Stimulated activated CD4-positive, alpha-beta T cell treated with anti-CD3 and anti-CD28 coated beads, Interleukin-12 subunit alpha, Interleukin-12 subunit beta, amount 100 ng/mL, for 48 hours (primary cell): ENCODE results near the gene FHOD3.
"Not testable (repeated sequence)": the region's sequence is repeated elsewhere in the genome, so short reads cannot be mapped to it uniquely, and the experiment has no call there.

ENCODE experiments used
- DNase-seq, 3 donors: peaks; one replicate each; pipeline ENCODE4 v3.0.0-alpha.2; 2020; ENCODE audit warnings: low read depth in 2 of 3, low spot score in 1 of 3

Gene FHOD3

GRCh38 chr18:36688020-36688965, 390.8 kb downstream of the FHOD3 start:
- DNase-seq, result peak; percentile 23 to 43 (median 25)

DNA sequence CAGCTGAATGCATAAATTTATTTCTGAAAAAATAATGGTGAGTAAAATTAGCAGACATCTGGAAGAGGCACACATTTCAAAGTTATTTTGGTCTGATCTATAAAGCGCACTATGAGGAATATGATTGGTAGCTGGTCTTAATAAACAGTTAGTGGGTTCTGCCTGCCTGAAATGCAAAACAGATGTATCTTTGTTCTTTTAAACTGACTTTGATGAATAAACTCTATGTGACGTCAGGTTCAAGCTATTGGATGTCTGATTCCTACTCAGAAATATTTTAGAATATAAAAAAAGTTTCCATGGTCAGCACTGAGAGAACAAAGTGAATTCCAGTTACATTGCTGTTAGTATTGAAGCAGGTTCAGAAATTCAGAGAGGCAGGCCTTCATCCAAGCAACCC, 394.9 kb downstream of the FHOD3 start:
- no peak for DNase-seq

- DNase-seq, result no peak
Observed at GRCh38 chr18:36692921-36693332, 395.4 kb downstream of the FHOD3 start.

DNA sequence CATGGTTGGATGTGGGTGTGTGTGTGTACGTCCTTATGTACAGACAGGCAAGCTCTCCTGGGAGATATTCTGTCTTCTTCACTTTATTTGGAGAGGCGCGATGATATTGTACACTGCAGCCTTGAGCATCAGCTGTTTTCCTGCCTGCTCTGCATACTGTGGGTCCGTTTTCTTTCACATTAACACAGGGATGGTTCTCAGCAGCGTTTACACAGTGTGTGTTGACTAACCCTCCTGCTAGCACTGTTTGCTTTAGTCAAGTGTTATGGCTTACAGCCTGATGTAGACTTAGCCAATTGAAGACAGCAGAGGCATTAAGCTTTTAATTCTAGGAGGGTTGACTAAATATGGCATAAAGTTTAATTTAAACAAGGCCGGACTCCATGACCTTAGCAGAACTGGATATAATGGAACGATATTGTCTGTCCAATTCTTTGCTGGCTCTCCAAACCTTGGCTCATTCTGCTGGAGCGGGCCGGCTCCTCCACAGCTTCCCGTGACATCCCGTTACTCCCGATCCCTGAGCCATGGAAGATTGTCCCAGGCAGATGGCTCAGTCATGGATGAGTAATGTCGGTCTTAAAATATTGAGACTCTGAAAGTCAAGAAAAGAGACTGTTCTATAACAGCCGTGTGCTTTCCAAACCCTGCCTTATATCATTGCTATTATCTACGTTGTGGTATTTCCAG, 396.6 kb downstream of the FHOD3 start:
- DNase-seq, result no peak

- DNase-seq, result no peak
Observed at GRCh38 chr18:36695806-36696205, 398.3 kb downstream of the FHOD3 start.

DNA sequence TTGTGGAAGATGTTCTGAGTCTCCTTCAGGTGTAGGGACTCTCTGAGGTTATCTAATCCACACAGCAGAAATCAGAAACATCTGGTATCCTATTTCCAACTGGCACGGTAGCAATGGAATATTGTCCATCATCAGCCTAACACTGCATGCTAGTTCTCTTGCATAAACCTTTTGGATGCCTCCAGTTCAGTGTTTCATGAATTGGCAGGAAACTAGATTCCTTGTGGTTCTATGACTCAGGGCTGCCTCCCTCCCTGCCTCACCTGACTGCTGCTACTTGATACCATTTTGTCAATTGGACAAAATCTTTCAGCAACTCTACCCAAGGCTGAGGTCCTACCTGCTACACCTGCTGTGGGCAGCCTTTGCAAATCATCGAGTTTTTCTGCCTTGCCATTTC, 400.4 kb downstream of the FHOD3 start:
- DNase-seq, result no peak

- no peak for DNase-seq
Observed at GRCh38 chr18:36700955-36701354, 403.4 kb downstream of the FHOD3 start.

GRCh38 chr18:36702401-36703013, 405.0 kb downstream of the FHOD3 start:
- DNase-seq, result no peak

GRCh38 chr18:36704156-36704555, 406.6 kb downstream of the FHOD3 start:
- DNase-seq, result no peak

- DNase-seq, result no peak
Observed at GRCh38 chr18:36706134-36706881, 408.8 kb downstream of the FHOD3 start.

DNA sequence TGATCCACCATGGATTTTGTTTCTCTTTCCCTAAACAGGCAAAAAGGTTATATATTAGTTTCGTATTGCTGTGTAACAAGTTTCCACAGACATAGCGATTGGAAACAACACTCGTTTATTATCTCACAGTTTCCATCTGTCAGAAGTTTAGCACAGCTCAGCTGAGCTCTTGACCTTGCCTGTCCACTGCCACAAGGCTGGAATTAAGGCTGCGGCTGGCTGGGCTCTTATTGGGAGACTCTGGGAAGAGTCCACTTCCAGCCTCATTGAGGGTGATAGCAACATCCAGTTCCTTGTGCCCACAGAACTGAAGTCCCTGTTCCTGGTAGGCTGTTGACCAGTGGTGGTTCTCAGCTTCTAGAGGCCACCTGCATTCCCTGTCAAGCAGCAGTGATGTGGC, 410.9 kb downstream of the FHOD3 start:
- DNase-seq, result no peak

DNA sequence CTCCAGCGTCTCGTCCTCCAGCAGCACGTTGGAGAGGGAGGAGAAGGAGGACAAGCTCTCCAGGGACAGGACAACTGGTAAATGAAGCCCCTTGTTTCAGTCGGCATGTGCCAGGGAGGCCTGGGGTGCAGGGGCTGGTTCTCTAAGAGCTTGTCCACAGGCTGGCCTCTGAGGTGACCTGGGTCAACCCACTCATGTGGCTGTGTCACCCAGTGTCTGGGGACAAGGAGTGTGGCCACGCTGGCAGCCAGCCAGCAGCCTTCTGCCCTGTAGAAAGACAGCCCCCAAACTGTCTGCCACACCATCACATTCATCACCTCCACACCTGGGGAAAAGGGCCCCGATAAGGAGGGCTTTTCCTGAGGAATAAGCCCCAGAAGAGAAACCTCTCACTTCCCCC, 411.8 kb downstream of the FHOD3 start:
- DNase-seq, result no peak

DNA sequence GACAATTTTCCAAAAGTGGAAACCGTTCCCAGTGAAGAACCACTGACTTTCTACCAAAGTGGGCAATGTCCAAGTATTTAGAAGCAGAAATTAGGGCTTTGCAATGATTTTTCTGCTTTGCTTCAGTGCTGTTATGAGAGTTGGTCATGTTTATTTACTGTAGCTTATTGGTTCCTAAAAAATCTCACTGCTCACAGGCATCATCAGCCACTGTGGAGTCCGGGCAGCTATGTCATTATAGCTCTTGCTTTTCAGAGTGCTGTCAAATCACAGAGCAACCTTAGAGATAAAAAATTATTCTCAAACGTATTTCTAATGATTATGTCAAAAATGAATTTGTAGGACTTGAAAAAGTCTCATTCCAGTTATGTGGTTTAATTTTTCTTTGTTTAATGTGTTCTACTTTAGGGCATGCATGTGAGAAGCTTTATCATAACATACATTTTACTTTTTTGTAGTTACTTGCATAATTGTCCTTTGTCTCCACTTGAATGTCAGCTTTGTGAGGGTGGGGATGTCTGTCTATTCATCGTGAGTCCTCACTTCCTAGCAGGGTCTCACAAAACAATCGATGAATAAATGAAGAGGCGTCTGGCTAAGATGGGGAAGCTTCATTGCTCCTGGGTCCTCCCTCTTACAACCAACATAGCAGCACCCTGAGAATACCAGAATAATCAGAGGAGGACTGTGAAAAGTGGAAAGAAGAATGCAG, 413.7 kb downstream of the FHOD3 start:
- no peak for DNase-seq

DNA sequence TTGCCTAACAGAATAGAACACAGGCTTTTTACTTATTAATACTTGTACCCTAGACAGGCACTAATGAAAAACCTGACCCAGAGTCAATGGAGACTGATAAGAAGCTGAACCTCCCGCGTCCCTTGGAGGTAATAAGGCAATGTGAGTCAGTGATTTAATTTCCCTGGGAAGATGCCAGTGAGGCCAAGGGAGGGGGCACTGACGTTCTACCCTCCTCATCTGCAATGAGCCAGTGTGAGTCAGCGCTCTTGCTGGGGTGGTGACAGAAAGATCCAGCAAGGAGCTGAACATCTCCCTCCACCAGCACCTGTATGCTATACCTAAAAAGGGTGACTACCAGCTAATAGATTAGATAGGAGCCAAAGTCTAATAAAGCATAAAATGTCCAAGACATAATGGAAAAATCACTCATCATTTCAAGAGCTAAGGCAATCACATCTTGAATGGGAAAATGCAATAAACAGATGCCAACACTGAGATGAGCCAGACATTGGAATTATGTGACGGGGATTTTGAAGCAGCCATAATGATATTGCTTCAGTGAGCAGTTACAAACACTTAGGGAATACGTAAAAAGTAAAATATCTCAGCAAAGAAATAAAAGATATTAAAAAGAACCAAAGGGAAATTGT, 414.4 kb downstream of the FHOD3 start:
- DNase-seq, result no peak

- no peak for DNase-seq
Observed at GRCh38 chr18:36714476-36714875, 417.0 kb downstream of the FHOD3 start.

DNA sequence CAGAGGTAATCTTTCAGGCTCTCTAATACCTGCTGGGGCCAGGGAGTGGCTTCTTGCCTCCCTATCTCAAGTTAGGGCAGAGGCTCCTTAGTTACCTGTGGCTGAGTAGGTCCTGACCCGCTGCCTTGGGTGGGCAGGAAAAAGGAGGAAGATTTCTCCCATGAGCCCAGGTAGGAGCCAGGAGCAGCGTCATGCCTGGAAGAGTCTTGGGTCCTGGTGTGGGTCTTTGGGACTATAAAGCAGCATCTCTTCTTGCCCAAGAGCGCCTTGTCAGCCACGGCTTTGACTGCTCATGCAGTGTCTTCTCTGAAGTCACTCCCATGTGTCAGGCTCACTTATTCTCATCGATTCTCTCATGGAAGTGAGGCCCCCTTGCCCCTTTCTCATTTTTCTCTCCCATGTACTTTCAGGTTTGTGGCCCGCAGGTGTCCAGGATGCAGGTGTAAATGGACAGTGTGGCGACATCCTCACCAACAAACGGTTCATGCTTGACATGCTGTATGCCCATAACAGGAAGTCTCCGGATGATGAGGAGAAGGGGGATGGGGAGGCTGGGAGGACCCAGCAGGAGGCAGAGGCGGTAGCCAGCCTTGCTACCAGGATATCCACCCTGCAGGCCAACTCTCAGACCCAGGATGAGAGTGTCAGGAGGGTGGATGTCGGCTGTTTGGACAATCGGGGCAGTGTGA, 420.1 kb downstream of the FHOD3 start:
- no peak for DNase-seq

- no peak for DNase-seq
Observed at GRCh38 chr18:36718705-36719328, 421.3 kb downstream of the FHOD3 start.

DNA sequence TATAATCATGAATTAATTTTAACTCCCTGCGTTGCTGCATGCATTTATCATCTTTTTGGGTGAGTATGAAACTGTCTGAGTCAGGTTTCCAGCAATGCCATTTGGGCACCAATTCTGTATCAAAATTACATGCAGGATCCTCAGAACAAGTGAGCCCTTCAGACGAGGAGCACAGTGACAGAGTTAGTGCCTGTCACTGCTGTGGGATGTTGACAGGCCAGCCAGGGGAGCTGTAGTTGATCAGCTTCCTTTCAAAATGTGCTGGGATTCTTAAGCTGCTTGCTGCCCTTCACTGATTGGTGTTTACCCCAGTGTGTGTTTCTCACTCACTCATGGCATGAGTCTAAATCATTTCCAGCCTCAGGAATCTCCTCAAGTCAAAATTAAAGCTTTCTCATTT, 422.1 kb downstream of the FHOD3 start:
- DNase-seq, result no peak

GRCh38 chr18:36721351-36721750, 423.8 kb downstream of the FHOD3 start:
- DNase-seq, result not testable (repeated sequence)
